Smooth muscle cell (in vitro differentiated cells): ENCODE data around the gene SLC17A1. TPM values are rescaled to one million over a fixed set of nuclear protein-coding genes. Genes with fewer than 3 reads are reported as not detected.

Experiments used
- DNase-seq: peaks from one replicate; lab custom pipeline; 2025; ENCODE audit not compliant: unreplicated experiment; lab: John Stamatoyannopoulos, UW
- H2AFZ ChIP-seq: fragments of 200-600 bp; sonication (generic); 2 replicates; pipeline ENCODE4 v1.6.0; 2016; ENCODE audit warnings: antibody characterized with exemption, low read depth, mild to moderate bottlenecking
- H3F3A ChIP-seq: fragments of 200-600 bp; sonication (generic); 2 replicates; pipeline ENCODE4 v1.6.0; 2017; ENCODE audit warnings: antibody characterized with exemption, low read depth
- H3K27ac ChIP-seq: fragments of 200-600 bp; sonication (generic); 2 replicates; pipeline ENCODE4 v1.5.1; 2016; ENCODE audit warnings: low read depth, mild to moderate bottlenecking
- H3K27me3 ChIP-seq: fragments of 200-600 bp; sonication (generic); 2 replicates; pipeline ENCODE4 v1.6.1; 2016; ENCODE audit warnings: low read depth, mild to moderate bottlenecking
- H3K36me3 ChIP-seq: fragments of 200-600 bp; sonication (generic); 2 replicates; pipeline ENCODE4 v1.5.1; 2016; ENCODE audit warnings: low read depth
- H3K4me1 ChIP-seq: fragments of 200-600 bp; sonication (generic); 2 replicates; pipeline ENCODE4 v1.5.1; 2016; ENCODE audit warnings: low read depth
- H3K4me2 ChIP-seq: fragments of 200-600 bp; sonication (generic); 2 replicates; pipeline ENCODE4 v1.6.0; 2016; ENCODE audit warnings: mild to moderate bottlenecking
- H3K4me3 ChIP-seq: fragments of 200-600 bp; sonication (generic); 2 replicates; pipeline ENCODE4 v1.5.1; 2016; ENCODE audit warnings: mild to moderate bottlenecking
- H3K79me2 ChIP-seq: fragments of 200-600 bp; sonication (generic); 2 replicates; pipeline ENCODE4 v1.6.0; 2016; ENCODE audit warnings: low read depth, mild to moderate bottlenecking
- H3K9ac ChIP-seq: fragments of 200-600 bp; sonication (generic); 2 replicates; pipeline ENCODE4 v1.6.0; 2016; ENCODE audit warnings: low read depth
- H3K9me3 ChIP-seq: fragments of 200-600 bp; sonication (generic); replicated peaks from 2 replicates; pipeline ENCODE4 v1.5.1; 2016; ENCODE audit warnings: low read depth
- H4K20me1 ChIP-seq: fragments of 200-600 bp; sonication (generic); 2 replicates; pipeline ENCODE4 v1.6.0; 2016; ENCODE audit warnings: low read depth
- CTCF ChIP-seq: fragments of 200-600 bp; sonication (generic); IDR thresholded peaks from 2 replicates; pipeline ENCODE4 v1.5.1; 2017; ENCODE audit warnings: borderline replicate concordance, mild to moderate bottlenecking, antibody characterized with exemption; ENCODE audit not compliant: insufficient read depth, poor library complexity, severe bottlenecking
- WGBS: methylation state at CpG from one replicate; pipeline ENCODE4 v1.1.7; 2016; ENCODE audit warnings: low lambda C conversion rate; 5-methylcytosine and 5-hydroxymethylcytosine counted together
- polyA plus RNA-seq: library from polyadenylated mRNA; unstranded; fragments of >200 nt; fragmentation: Nextera tagmentation; extraction: Ambion mirVana; gene quantifications from 2 replicates; pipeline ENCODE4 v1.2.1, GENCODE V29; 2016
- total RNA-seq: library from RNA; depleted of rRNA; stranded (reverse); fragments of >200 nt; gene quantifications from 2 replicates; pipeline ENCODE4 v1.2.3, GENCODE V29; 2014

Gene SLC17A1
- total and polyA plus RNA-seq, 2 experiments from 2014 or later: not detected

GRCh38 chr6:25875926-25876602 lies 44.2 kb upstream of the SLC17A1 start:
- H3K9ac ChIP-seq: no peak overlapping the region
- no peaks in the 10 kb centered on the region for H3F3A ChIP-seq
- H4K20me1 ChIP-seq: no peaks in the 10 kb centered on the region
- no peaks in the 10 kb centered on the region for H3K79me2 ChIP-seq
- H3K4me2 ChIP-seq: no peak overlapping the region
- H3K36me3 ChIP-seq: no peaks in the 10 kb centered on the region
- no peak for TF ChIP-seq CTCF
- H3K9me3 ChIP-seq: no peaks in the 10 kb centered on the region
- DNase-seq: no peak
- no peak overlapping the region for H3K4me3 ChIP-seq
- 66% methylated on average over 3 of the region's 3 CpGs for WGBS
- peaks cover 25% of the 10 kb centered on the region for H3K27me3 ChIP-seq
- H3K4me1 ChIP-seq: no peaks in the 10 kb centered on the region
- H2AFZ ChIP-seq: no peak overlapping the region
- no peak overlapping the region for H3K27ac ChIP-seq

GRCh38 chr6:25875563-25875905 lies 43.7 kb upstream of the SLC17A1 start:
- Histone ChIP-seq H3K4me1 (no peaks in the 10 kb centered on the region), H3F3A (no peaks in the 10 kb centered on the region), H3K9ac (no peak overlapping the region), H3K4me3 (no peak overlapping the region), H3K36me3 (no peaks in the 10 kb centered on the region), H3K27me3 (peaks cover 25% of the 10 kb centered on the region), H2AFZ (no peak overlapping the region), H3K79me2 (no peaks in the 10 kb centered on the region), H3K9me3 (no peaks in the 10 kb centered on the region), H3K27ac (no peak overlapping the region), H4K20me1 (no peaks in the 10 kb centered on the region), H3K4me2 (no peak overlapping the region)
- WGBS: 88% methylated on average over 3 of the region's 3 CpGs
- no peak for TF ChIP-seq CTCF
- DNase-seq: no peak

DNA sequence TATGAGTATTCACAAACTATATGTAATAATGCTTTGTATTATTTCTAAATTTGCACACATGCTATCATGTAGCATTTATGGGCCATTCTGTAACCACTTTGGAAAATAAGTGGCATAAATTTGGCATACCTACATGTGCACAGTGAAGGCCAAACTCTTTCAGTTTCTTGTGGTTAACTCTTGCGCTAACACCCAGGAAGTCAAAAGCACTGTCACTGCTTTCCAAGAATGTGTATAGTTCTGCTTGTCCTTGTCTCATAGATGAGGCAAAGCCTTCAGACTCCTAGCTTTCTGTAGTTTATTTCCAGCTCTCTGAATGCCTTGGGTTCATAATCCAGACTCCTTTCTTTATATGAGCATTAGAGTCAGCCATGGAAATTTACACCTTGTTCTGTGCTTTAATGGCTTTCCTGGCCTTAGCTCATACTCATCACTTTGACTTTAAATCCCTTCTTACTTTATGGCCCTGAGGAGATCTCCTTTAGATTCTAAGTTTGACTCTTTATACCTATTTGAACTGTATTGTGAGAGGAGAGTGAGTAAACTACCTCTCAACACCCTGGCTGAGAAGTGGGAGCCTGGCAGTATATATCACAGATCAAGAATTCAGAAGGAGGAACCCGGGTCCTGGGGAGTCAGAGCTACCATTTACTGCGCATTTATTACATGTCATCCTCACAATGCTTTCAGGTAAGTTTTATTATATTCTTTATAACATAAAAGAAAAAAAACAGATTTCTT lies 43.1 kb upstream of the SLC17A1 start:
- H3K36me3 ChIP-seq: no peaks in the 10 kb centered on the region
- no peaks in the 10 kb centered on the region for H3K79me2 ChIP-seq
- H3K9me3 ChIP-seq: no peaks in the 10 kb centered on the region
- no peak overlapping the region for H3K4me2 ChIP-seq
- no peak overlapping the region for H3K9ac ChIP-seq
- no peaks in the 10 kb centered on the region for H3K4me1 ChIP-seq
- H3K27ac ChIP-seq: no peak overlapping the region
- TF ChIP-seq CTCF: no peak
- H4K20me1 ChIP-seq: no peaks in the 10 kb centered on the region
- H2AFZ ChIP-seq: no peak overlapping the region
- DNase-seq: no peak
- H3F3A ChIP-seq: no peaks in the 10 kb centered on the region
- H3K27me3 ChIP-seq: peaks cover 25% of the 10 kb centered on the region
- WGBS: 98% methylated on average over 3 of the region's 3 CpGs
- H3K4me3 ChIP-seq: no peak overlapping the region
